ENCODE measurements around the gene TAPT1.
A peak's percentile ranks its signal among the peaks of the same experiment; 100 is the strongest.
"Not testable (repeated sequence)": the region's sequence is repeated elsewhere in the genome, so short reads cannot be mapped to it uniquely, and the experiment has no call there.

The TAPT1 gene

DNA sequence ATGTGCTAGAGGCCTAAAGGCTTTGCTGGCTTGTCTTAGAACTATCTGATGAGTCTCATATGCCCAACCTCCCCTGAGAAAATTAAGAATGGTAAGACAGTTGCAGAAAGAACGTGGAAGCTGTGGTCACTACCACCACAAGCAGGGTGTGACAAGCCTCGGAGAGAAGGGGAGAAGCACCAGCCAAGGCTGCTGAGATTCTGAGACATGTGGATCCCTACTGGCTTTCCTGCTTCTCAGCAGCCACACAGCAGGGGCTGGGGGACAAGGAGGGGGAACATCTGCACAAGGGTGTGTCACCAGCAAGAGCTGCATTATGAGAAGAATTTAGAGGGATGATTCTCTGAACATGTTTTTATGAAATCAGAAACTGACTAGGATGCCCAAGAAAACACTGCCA is 19.4 kb downstream of the TAPT1 start:
- DNase-seq, result no peak

DNA sequence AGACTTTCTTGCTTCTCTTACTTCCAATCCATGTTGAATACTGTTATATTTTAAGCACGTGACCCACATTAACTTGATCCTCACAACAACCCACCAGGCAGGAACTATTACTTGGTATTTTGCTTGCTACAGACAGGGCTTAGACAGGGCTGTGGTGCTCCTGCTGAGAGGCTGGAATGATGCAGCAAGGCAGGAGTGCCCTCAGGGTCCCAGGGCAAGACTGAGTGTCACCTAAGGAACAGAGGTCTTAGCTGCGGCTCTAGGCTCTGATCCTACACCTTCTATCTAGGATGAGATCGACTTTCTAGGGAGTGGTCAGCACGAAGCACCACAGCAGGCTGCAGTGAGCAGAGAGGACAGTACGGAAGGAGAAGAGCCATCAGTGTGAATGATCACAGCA is 20.0 kb downstream of the TAPT1 start:
- no peak for DNase-seq

DNA sequence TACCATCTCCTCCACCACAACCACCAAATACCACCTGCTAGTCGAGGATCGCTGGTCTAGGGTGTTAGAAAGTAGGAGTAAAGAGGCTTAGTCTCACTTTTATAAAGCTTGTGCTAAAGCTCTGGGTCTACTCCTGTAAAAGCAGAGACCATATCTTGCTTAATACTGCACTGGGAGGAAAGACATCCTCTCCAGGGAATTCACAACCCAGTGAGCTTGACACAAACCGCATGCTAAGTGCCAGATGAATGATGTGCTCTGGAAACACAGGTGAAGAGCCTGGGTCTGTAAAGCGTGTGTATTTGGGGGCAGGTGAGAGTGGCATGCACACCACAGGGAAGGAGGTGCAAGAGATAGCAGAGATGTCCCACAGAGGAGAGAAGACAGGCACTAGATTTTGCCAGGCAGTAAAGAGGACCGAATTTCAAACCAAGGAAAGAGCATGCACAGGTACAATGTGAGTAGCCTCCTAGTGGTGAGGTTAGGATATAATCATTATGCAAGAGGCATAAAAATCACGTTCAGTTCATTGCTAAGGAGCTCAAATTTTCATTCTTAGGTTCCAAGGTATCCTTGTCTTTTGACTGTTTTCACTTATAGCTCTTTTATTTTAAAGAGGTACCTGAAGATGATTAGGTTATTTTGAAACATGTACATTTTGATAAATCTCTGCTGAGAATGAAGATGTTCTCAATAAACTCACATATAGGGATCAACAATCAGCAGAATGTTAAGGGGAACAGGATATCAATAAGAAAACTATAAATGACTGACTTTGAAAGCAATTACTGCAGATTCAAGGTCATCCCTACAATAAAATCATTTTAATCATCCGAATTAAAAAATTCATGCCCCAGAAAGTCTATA is 20.7 kb downstream of the TAPT1 start:
- peak; percentile 36 for DNase-seq

DNA sequence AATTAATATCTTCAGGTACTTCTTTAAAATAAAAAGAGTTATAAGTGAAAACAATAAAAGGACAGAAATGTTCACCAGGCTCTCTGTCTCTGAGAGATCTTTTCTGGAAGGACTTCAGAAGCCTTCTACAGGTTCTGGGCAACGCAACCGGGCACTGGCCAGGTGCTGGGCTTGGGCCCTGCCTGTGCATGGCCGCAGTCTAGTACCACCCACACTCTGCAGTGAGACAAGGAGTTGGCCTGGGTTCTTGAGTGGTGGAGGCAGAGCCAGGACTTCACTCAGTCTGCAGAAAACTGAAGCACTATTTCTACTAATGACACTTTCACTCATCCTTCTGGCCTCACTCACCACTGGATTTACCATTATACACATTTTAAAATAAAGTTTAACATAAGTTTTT is 21.8 kb downstream of the TAPT1 start:
- no peak for DNase-seq

DNA sequence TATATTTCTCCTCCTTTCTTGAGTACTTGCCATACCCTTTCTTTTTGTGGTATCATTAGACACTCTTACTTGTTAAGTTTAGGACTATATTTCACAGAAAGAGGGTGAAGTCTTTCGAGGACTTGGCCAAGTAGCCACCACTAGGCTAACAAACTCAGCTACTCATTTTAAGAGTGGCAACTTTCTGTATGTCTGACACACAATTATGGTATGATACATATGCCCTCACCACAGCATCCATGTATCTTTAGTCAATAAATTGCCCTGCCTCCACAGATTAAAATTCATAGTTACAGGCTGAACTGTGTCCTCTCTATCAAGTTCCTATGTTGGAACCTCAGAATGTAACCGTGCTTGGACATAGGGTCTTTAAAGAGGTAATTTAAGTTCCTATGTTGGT is 23.2 kb downstream of the TAPT1 start:
- DNase-seq, result no peak

DNA sequence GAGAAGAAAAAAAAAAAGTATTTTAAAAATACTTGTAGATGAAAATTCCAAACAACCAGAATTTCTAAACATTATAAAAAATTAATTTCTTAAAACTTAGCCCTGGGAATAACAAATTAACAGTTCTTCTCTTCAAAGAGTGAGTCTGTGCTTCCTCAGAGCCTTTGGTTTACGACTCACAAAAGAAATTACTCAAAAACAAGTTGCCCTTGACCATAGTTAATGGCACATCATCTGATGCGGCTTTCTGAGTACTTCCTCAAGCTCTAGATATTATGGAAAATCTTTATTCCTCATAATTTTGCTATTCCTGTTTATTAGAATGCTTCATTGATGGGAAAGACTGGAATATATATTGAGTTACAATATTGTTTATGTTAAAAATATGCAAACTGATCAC is 23.7 kb downstream of the TAPT1 start:
- no peak for DNase-seq

DNA sequence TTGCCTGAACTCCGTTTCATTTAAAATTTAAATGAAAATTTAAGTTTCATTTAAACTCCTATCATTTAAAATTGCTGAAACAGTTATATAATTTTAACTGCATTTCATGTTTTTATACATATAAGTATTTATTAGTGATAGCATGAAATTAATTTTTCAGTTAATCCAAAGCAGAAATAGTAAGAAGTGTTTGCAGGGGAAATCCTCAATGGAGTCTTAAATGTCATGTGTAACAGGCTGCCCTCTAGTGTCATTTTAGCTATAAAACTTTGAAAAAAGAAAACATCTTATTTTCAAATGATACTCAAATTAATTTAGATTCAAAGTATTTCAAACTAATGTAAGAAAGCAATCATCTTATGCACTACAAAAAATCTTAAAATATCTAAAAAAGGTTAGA is 27.2 kb downstream of the TAPT1 start:
- DNase-seq, result peak; percentile 29

DNA sequence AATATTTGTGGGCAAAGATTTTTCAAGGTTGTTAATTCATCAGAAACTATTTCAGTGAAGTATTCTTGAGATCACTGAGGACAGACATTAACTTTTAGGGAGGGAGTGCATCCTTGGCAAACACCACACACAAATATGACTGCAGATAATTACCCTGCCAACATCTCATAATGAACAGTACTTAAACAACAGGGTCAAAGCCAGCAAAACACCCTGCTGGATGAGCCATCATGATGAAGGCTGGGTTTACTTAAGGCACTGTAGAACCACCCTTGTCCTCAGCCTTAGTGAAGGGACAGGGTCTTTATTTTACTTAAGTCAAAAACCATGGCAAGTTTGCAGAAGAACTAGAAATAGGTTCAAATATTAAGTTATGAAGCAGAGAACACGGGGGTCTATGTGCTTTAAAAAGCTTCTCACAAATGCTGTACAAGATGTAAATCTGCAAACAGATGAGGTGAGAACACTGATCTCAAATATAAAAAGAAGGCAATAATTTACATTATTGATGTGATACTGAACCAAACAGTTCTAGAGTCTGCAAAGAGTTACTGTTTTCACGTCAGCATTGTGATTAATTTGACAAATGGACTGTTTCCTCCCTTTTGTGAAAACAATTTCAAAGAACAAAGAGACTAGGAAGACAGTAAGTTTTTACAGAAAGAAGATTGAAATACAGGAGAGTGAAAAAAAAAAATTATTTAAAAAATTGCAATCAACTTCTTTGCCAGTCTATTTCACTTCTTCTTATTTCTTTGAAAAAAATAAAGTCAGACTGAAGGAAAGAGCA is 28.2 kb downstream of the TAPT1 start:
- no peak for DNase-seq

DNA sequence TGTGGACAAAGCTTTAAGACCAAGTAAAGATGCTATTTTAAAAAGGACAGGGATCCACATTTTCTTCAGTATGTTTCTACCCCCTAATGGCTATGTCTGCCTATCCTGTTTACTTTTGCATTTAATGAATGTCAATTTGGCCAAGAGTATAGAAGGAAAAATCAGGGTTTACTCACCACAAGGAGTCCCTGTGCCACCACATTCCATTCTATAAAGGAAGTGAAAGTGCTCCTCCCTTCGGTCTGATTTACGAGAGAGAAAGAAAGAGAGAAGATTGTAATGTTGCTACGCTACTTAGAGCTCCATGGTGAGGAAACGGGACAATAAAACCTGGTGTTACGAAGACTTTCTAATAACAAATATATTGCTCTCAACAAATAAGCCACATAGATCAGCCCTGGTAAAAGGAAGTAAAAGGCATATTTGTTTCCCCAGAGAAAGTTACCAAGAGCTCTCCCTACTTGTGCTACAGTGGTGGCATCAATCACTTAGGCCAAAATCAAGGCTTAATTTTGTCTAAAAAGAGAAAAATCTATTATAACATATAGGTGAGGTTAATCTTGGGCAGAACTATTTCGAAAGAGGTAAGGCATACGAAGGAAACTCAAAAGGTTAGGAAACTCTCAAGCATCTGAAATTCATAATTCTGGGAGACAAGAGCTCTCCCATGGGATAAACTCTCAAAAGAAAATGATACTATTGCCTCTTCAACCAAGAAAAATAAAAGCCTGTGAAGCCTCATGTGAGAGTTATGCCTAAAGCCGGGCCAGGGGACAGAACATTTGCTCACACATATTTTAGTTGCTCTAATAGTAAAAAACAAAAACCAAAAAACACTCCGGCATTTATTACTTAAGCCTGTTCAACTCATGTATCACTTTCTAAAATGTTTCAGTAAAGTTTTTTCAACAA is 29.5 kb downstream of the TAPT1 start:
- DNase-seq, result peak; percentile 54

DNA sequence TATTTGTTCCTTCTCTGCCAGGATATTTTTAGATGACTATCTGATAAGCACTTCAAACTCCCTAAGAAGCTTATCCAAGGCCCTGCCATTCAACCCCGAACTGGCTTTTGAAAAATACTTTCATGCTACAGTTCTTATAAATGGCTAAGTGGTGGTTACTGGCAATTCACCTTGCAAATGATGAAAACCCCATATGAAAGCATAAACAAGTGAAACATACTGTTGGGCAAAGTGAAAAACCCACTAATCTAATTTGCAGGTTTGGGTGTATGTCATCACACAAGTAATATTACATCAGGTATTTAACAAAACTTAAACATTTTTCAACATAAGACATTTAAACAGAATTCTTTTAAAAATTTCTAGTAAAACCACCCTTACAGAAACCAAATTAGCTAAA is 31.1 kb downstream of the TAPT1 start:
- DNase-seq, result peak; percentile 79

DNA sequence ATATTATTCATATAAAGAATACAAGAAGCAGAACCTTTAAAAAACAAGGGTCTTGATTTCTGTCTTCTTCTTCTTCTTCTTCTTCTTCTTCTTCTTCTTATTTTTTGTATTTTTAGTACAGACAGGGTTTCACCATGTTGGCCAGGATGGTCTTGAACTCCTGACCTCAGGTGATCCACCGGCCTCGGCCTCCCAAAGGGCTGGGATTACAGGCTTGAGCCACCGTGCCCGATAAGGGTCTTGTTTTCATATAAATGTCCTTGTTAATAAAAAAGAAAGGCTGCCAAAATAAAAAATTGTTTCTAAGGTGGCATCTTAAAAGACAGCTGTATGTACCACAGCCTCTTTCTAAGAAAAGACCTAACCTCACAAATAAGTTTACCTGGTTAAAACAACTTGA is 31.5 kb downstream of the TAPT1 start:
- not testable (repeated sequence) for DNase-seq

DNA sequence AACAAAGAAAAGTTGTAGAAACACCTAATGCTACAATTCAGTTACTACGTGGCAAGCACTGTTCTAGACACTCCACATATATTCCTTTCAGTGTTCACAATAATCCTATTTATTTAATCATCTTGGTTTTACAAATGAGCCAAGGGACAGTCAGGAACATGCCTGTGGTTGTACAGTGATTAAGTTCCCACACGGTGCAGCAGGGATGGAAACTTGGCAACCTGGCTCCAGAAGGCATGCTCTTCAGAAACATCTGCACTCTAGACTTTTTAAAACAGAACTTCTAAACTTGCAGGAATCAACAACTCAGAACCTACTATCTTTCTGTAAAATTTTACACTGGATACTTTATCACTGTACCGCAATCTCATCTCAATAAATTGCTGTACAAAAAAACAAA is 32.1 kb downstream of the TAPT1 start:
- no peak for DNase-seq

DNA sequence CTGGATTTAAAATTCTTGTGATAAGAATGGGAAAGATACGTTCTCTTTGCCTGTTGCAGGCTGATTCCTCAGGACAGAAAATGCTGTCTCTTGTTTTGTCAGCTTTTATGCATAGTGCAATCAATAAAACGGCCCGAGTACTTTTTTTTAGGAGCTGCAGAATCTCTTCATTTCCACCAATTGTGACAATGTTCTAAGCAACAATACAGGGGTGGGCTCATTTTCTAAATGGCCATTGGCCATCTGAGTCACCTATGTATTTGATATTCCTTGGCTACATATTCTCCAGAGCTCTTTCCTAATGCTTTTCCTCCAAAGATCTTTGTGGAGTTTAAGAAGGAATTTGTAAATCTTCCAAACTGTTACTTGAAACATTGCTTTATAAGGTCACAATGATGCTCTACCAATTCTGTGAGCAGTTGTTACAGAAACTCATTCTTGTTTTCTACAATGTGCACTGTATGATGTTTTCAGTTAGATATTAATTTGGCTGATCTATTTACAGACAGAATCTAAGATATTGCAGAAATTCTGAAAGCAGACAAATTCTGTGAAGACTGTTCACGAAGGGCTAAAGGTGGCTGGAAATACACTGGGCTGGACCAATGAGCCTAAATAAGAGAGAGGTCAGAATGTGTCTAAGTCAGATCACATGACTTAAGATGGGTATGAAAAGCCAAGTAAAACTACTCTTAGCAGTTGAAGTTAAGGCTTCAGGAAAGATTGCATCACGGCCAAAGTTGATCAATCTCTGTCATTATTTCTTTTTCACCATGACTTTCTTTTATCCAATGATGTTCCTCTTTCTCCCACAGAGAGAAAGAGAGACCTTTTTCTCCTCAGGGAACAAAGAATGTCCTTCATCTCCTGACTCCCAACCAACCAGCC is 33.4 kb downstream of the TAPT1 start:
- DNase-seq, result no peak

DNA sequence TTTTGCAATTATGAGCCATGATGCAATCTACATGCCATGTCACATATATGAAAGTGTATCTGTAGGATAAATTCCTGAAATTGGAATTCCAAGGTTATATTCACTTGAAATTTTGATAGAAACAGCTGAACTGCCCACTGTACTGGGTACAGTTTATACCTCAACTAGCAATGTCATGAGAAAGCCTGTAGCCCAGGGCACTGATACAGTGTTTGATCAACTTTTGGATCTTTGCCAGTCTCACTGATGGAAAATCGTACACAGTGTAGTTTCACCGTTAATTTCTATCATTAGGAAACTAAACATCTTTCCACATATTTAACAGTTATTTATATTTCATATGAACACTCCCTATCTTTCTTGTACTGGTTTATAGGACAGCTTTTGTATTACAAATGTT is 34.2 kb downstream of the TAPT1 start:
- no peak for DNase-seq

DNA sequence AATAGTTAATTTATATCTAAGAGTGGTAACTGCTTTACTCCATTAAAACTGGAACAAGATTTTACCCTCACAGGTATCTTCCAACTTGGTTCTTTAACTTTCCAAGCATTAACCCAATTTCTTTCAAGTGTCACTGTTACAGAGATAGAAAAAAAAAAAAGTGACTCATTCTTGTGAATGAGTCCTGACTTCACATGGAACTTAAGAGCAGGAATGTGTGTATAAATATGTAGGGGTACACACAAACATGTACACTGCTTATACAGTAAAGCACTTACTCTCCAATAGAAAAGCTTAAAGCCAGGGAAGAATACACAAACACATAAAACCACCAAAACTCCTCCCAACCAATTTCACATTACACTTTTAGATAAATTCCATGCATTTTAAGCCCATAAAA is 38.8 kb downstream of the TAPT1 start:
- no peak for DNase-seq

DNA sequence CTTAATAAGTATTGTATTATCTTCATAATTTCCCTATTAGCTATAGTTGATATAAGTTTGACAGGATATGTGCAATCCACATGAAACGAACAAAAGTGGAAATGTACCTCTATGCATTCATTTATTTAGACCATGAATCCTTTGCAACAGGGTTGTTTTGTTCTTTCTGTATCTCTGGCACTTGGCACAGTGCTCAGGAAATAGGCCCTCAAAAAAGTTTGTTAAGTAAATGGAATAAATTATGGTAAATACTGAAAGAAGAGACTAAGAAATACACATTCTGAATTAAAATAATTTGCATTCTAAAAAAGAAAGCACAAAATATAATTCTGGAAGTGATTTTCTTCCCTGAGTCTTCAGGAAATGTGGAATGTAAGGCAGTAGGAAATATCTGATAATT is 39.3 kb downstream of the TAPT1 start:
- no peak for DNase-seq

DNA sequence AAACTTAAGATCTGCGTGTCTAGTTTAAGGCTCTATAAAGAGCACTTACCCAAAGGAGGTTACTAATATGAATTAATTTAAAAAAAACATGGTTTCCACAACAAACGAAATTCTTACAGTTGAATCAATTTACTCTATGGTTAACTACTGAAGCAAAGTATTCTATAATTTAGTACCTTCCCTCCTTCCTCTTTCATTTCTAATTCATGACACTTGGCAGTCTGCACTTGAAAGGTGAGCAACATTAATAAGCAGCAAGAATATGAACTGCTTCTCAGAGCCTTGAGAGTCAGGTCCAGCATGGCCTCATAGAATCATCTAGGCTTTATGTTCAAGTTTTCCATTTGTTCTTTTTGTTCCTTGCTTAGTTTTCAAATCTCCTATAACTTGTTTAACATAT is 42.7 kb downstream of the TAPT1 start:
- DNase-seq, result no peak

DNA sequence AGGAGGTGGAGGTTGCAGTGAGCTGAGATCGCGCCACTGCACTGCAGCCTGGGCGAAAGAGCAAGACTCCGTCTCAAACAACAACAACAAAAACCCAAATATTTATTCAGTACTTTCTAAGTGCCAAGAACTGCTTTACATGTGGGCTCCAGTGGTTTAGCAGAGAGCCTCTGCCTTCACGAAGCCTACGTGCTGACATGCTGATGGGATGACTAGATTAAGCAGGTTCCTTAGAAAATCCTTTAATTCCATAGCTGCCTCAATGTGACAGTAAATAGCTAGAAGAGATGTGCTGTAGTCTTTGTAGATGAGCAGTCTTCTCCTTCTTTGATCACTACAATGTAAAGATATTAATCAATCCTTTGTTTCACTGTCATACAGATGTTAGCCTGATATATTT is 49.6 kb downstream of the TAPT1 start:
- no peak for DNase-seq

DNA sequence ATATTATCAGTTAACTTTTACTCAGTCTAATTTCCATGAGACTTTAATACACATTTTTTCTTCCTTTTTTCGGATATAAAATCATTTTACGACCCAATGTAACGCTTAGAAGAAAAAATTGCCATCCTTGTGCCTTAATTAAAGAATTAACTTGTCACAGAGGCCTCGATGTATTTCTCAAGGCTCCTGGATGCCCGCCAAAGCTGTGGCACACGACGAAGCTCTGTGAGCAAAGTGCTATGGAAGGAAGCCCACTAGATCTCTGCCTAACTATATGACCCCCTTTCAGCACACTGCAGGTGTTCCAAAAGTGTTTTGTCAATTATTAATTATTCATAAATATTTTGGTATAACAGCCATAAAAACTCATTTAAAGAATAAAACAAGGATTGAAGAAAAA is 54.4 kb downstream of the TAPT1 start:
- DNase-seq, result no peak

DNA sequence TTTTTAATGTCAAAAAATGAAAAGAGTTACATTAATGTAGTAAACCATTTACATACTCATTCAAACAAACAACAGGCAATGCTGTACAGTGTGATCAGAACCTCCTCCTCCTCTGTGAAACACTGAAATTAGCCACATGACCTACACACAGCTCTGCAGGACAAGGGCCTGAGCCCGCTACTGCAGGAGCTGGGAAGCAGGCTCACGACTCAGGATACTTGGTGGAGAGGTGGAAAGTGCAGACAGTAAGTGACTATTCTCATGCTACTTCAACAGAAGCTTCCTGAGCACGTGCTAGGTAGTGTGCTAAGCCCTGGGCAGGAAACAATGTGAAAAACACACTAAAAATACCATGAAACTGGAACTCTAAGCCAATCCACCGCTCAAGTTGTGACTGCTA is 56.8 kb downstream of the TAPT1 start:
- no peak for DNase-seq

DNA sequence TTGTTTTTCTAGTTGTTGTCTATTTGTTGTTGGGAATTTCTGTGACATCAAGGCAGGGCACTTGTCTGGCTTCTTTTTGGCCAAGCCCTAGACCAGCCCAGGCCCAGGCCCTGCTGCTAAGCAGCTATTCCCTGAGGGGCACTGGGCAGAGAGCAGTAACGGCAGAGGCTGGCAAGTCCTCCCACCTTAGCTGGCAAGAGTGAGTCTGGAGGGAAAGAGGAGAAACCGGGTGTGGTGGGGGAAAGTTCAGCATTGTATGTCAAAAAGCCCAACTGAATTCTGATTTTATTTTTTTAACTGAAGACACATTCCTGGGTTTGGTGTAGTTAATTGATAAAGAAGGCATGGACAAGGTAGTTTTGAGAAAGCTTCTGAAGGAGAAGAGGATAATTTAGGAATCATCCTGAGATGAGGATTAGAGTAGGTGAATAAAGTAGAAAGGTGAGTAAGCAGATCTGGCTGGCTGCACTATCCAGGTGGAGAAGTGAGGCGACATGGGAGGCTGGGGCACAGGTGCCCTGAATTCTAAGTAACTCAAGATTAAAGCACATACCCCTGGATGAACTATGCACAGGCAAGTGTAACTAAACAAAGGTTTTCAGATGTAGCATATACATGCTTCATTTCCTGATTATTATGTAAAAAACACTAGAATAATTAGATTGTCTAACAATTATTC is 57.4 kb downstream of the TAPT1 start:
- no peak for DNase-seq

DNA sequence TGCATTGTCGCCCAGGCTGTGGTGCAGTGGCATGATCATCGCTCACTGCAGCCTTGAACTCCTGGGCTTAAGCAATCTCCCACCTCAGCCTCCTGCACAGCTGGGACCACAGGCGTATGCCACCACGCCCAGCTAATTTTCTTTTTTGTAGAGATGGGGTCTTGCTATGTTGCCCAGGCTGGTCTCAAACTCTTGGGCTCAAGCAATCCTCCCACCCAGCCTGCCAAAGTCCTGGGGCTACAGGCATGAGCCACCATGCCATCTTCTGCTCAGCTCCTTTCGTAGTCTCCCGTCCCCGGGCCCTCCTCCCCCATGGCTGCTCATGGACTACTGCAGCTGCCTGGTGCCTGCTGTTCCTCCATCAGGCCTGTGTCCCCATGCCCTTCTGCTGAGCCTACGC is 58.1 kb downstream of the TAPT1 start:
- no peak for DNase-seq

Measured in DMS79 treated with DMSO at 0.1 percent for 48 hours (cell line).